HEK293 (cell line): Measurements from ENCODE around the gene CDH26.

Source experiments
- CTCF ChIP-seq: fragments of 450-650 bp; formaldehyde crosslinking; IDR thresholded peaks from 2 replicates; pipeline ENCODE4 v1.5.1; 2016; ENCODE audit warnings: missing biosample characterization, missing genetic modification characterization
- HOXA7 ChIP-seq: sonication (generic); formaldehyde crosslinking; IDR thresholded peaks from 2 replicates; pipeline ENCODE4 v1.8.1; 2022; ENCODE audit warnings: missing genetic modification reagents, borderline replicate concordance
- SP2 ChIP-seq: fragments of 450-650 bp; formaldehyde crosslinking; IDR thresholded peaks from 2 replicates; pipeline ENCODE4 v1.5.1; 2016; ENCODE audit warnings: missing biosample characterization, missing genetic modification characterization
- ZNF350 ChIP-seq: fragments of 450-650 bp; formaldehyde crosslinking; IDR thresholded peaks from 2 replicates; pipeline ENCODE4 v1.5.0; 2017; ENCODE audit warnings: missing biosample characterization, mild to moderate bottlenecking, missing genetic modification characterization
- ZNF473 ChIP-seq: fragments of 450-650 bp; formaldehyde crosslinking; IDR thresholded peaks from 2 replicates; pipeline ENCODE4 v1.5.1; 2017; ENCODE audit warnings: missing biosample characterization, missing genetic modification characterization
- ZNF510 ChIP-seq: fragments of 450-650 bp; formaldehyde crosslinking; IDR thresholded peaks from 2 replicates; pipeline ENCODE4 v1.5.1; 2018; ENCODE audit warnings: mild to moderate bottlenecking, missing genetic modification characterization, missing biosample characterization; ENCODE audit not compliant: insufficient replicate concordance
- ZNF639 ChIP-seq: fragments of 450-650 bp; formaldehyde crosslinking; IDR thresholded peaks from 2 replicates; pipeline ENCODE4 v1.5.1; 2016; ENCODE audit warnings: missing biosample characterization, missing genetic modification characterization
- TF ChIP-seq, protein P1 (sequence below): fragments of 450-650 bp; formaldehyde crosslinking; IDR thresholded peaks from 2 replicates; pipeline ENCODE4 v1.5.1; 2017; ENCODE audit warnings: missing biosample characterization, missing genetic modification characterization

DNA sequence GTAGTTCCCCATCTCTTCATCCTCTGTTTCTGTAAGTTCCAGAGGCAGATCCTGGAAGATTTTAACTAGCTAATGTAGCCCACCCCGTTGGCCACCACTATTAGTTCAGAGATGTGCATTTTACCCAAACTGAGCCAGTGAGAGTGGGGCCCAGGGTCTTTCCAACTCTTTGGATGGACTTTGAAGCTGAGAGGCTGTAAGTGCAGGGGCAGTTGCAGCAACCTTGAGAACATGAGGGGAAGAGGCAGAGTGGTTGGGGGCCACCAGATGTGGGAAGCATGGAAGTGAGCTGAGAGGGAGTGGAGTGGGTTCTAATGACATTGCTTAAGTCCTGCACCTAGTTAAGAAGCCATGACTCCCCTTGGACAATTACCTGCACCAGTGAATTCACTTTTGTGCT is 72.2 kb downstream of the CDH26 start:
- TF ChIP-seq ZNF639 (no peak), ZNF350 (tag by site-specific recombination) (no peak), CTCF (no peak), ZNF473 (tag by site-specific recombination) (no peak), HOXA7 (CRISPR knock-in tag) (no peak), SP2 (tag by site-specific recombination) (no peak), ZNF510 (tag by site-specific recombination) (no peak)
- TF ChIP-seq, protein P1, sequence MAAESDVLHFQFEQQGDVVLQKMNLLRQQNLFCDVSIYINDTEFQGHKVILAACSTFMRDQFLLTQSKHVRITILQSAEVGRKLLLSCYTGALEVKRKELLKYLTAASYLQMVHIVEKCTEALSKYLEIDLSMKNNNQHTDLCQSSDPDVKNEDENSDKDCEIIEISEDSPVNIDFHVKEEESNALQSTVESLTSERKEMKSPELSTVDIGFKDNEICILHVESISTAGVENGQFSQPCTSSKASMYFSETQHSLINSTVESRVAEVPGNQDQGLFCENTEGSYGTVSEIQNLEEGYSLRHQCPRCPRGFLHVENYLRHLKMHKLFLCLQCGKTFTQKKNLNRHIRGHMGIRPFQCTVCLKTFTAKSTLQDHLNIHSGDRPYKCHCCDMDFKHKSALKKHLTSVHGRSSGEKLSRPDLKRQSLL (tag by site-specific recombination), result no peak
